NCI-H1417 (cell line): ENCODE results near the gene ACVR1B.
"Not testable (repeated sequence)": the region's sequence is repeated elsewhere in the genome, so short reads cannot be mapped to it uniquely, and the experiment has no call there.

Source experiments
- DNase-seq, 3 experiments: peaks; one replicate each; lab custom pipeline; 2025; lab: John Stamatoyannopoulos, UW

Gene ACVR1B

GRCh38 chr12:51970904-51971646 is 19.6 kb downstream of the ACVR1B start:
- DNase-seq: no peak

GRCh38 chr12:51971679-51972421 is 20.4 kb downstream of the ACVR1B start:
- DNase-seq: no peak

GRCh38 chr12:51972422-51972812 is 20.9 kb downstream of the ACVR1B start:
- no peak for DNase-seq

DNA sequence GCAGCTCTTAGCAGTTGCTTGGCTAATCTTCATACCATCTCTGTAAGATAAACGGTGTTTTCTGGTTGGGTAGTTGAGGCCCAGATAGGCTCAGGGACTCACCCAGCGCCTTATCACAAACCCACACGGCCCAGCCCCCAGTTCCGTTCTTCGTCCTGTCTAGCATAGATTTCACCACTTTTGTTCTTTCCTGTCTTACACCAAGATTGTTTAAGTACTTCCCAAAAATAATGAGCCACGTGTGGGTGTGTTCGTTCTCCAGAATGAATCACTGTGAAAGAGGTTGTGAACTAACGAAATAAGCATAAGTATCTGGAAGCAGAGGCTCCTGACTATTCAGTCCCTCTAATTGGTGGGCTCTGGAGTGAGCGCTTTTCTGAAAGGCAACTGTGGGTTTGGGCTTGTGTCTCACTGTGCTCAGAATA is 21.4 kb downstream of the ACVR1B start:
- no peak for DNase-seq

- no peak for DNase-seq
These were observed 22.1 kb downstream of the ACVR1B start for GRCh38 chr12:51973560-51973959.

DNA sequence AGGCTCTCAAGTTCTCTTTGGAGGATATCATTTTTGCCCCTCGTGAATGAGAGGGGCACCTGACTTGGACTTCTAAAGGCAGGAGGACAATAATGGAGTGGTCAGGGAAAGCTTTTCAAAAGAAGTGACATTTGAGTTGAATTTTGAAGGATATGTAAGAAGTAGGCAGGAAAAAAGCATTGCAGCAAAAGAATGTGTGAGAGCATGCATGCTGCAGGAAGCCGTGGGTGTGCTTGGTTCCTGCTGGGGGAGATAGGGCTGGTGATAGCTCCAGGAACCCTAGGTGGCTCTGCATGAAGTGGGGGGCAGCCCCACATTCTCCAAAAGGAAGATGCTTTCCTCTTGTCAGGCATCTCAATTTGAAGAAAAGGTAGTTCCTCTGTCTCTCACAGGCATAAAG is 23.1 kb downstream of the ACVR1B start:
- DNase-seq: no peak

GRCh38 chr12:51975196-51975595 is 23.7 kb downstream of the ACVR1B start:
- DNase-seq: no peak

DNA sequence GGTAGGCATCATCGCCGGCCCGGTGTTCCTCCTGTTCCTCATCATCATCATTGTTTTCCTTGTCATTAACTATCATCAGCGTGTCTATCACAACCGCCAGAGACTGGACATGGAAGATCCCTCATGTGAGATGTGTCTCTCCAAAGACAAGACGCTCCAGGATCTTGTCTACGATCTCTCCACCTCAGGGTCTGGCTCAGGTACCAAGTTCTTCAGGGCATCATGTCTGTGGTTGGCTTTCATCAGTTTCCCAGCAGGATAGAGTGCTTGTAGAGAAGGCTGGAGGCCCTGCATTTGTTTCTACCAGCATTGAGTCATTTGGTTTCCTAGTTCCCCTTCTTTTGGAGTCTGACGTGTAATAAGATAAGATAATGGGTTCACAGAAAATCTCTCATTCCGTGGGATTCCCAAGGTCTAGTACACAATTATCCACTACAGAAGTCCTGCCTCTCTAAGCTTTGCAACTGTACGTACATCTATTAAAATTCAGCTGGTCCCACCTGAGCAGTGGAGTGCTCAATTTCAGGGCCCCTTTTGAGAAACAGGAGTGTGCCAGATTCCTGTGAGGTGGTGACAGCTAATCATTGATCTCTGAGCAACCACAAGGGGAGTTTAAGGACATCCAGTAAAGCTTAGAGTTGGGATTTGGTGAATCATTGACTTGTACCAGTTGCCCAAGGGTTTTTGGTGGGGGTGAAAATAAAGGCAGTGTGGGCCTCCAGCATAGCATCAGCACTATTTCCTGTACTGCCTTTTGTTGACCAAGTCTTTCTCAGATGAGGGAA is 25.1 kb downstream of the ACVR1B start:
- DNase-seq: no peak

DNA sequence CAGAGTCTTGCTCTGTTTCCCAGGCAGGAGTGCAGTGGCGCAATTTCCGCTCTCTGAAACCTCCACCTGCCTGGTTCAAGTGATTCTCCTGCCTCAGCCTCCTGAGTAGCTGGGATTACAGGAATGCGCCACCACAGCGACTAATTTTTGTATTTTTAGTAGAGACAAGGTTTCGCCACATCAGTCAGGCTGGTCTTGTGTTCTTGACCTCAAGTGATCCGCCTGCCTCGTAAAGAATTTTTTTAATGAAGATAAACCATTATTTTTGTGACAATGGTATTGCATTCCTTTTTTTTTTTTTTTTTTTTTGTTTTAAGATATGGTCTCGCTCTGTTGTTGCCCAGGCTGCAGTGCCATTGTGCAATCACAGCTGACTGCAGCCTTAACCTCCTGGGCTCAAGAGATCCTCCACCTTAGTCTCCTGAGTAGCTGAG is 25.8 kb downstream of the ACVR1B start:
- no peak for DNase-seq

DNA sequence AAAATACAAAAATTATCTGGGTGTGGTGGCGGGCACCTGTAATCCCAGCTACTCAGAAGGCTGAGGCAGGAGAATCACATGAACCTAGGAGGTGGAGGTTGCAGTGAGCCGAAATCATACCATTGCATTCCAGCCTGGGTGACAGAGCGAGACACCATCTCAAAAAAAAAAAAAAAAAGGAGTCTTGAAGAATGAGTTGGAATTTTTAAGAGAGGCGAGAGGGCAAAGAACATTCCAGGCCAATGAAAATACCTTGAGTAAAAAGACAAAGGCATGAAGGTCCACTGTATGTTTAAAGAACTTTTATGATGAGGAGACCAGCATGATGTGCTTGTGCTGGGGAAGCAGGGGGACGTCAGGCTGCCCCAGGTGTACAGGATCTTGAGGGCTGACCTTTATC is 27.8 kb downstream of the ACVR1B start:
- not testable (repeated sequence) for DNase-seq

DNA sequence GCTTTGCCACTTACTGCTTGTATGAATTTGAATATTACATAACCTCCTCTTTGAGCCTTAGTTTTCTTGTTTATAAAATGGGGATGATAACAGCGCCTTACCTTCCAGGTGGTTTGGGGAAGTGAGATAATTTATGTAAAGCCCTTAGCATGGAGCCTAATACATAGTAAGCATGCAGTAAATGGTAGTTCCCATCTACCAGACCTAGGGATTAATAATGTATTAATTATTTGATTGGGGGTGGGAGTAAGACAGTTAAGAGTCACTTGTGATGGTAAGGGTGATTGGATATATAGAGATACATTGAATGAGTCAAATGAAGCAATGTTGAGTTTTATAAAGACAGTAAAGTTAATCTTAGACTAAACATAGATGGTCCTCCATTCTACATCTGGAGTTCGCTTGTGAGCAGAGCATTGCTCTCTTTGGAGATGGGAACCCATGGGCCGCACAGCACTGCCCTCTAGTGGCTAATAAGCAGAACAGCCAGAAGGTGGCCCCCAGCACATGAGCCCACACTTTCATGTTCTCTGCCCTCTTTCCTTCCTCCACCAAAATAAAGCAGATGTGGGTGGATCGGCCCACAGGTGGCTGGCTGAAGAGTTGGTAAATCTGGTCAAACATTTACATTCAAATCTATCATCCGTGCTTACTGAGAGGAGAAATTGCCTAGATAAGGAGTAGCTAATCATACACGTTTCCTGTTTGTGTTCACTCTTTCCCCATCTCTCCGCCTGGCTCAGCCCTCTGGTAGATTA is 28.7 kb downstream of the ACVR1B start:
- DNase-seq: peak; percentile 46 to 81 (median 72)

GRCh38 chr12:51980809-51981127 is 29.3 kb downstream of the ACVR1B start:
- DNase-seq: no peak

DNA sequence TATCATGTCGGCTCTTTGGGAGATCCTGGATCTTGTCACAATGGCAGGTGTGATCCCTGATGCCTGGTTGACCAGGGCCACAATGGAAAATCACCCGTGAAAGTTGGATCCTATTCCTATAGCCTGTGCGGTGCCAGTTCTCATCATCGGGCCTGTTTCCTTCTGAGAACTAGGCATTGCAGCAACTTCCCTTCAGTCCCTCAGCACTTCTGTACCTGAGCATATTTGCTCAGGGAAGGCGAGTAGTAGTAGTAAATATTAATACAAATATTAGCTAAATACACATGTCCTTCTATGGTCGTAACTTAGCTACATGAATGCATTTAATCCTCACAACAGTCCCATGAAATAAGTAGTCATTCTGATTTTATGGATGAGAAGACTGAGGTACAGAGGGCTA is 33.2 kb downstream of the ACVR1B start:
- DNase-seq: no peak

DNA sequence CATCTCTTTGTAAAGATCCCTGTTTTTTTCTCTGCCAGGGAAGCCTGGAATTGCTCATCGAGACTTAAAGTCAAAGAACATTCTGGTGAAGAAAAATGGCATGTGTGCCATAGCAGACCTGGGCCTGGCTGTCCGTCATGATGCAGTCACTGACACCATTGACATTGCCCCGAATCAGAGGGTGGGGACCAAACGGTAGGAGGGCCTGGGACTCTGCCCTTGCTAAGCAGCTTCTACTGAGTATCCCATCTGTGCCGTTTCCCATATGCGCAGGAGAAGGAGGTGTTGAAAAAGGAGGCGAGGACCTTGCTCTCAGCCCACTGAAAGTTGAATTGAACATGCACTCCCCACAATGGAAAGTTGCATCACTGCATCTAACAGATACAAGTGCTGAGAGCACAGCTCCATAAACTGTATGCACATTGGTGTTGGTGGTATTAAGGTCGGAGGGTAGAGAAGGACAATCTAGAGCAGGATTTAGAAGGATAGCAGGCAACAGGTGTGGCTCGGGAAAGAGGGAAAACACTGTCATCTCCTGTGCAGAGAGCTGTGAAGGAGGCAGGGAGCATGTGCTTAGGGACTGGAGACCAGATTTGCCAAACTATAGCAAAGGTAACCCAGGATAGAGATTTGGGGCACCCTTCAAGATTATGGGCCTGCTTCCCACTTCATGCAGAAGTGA is 33.8 kb downstream of the ACVR1B start:
- no peak for DNase-seq

GRCh38 chr12:51986834-51987233 is 35.3 kb downstream of the ACVR1B start:
- DNase-seq: no peak

DNA sequence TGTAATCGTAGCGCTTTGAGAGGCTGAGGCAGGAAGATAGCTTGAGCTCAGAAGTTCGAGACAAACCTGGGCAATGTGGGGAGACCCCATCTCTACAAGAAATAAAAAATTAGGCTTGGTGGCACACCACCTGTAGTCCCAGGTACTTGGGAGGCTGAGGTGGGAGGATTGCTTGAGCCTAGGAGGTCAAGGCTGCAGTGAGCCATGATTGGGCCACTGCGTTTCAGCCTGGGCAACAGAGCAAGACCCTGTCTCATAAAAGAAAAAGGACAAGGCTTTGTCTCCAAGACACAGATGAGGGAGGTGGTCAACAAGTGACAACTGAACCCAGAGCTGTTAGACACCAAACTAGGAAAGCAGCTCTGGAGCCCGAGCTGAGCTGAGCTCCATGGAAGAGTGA is 40.7 kb downstream of the ACVR1B start:
- DNase-seq: no peak

DNA sequence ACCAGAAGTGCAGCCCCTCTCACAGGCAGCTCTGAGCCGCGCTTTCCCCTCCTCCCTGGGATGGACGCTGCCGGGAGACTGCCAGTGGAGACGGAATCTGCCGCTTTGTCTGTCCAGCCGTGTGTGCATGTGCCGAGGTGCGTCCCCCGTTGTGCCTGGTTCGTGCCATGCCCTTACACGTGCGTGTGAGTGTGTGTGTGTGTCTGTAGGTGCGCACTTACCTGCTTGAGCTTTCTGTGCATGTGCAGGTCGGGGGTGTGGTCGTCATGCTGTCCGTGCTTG is 43.0 kb downstream of the ACVR1B start:
- DNase-seq: no peak

DNA sequence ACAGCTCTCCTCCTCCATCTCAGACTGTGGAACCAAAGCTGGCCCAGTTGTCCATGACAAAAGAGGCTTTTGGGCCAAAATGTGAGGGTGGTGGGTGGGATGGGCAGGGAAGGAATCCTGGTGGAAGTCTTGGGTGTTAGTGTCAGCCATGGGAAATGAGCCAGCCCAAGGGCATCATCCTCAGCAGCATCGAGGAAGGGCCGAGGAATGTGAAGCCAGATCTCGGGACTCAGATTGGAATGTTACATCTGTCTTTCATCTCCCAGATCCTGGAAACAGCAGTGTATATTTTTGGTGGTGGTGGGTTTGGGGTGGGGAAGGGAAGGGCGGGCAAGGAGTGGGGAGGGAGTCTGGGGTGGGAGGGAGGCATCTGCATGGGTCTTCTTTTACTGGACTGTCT is 43.5 kb downstream of the ACVR1B start:
- no peak for DNase-seq

DNA sequence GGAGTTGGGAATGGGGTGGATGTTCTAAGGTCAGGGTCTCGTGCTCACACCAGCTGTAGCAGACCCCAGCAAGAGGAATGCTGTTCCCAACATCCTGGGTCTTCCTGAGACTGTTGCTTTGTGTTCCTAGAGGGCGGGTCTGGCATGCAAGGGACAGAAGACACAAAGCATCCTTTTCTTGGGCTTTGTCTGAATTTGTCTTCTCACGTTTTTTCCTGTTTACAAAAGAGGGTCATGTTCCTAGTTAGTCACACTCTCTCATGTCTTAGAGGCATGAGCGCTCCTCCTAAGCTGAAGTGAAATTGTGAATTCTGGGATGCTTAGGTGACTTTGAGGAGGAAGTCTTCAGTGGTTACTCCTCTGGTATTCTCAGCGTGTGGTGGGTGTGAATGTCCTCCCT is 45.6 kb downstream of the ACVR1B start:
- DNase-seq: no peak

- no peak for DNase-seq
These were observed 51.6 kb downstream of the ACVR1B start for GRCh38 chr12:52003016-52003550.

DNA sequence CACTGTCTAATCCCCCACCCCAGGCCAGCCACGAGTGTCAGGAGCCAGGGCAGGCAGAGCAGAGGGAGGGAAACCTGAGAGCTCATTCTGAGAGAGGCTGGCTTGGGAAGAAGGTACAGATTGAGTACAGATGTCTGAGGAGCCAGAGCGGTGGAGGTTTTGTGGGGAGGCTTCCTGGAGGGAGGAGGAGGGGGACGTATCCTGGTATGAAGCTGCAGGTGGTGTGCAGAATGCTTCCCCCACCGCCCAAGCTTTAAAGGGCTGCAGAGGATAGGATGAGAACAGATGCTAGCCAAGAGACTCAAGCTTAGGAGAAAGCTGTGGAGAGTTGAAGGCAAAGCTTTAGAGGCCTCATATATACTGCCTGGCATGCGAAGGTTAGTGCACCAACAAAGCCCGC is 52.1 kb downstream of the ACVR1B start:
- DNase-seq: no peak
